HepG2 (cell line): ENCODE measurements around the gene TANGO6. TPM values are rescaled to one million over a fixed set of nuclear protein-coding genes. Genes with fewer than 3 reads are reported as not detected.

Experiments used
- ATAC-seq: fragments of 200-7000 bp; cut with Tn5 transposase; 3 replicates; pipeline ENCODE4 v1.9.1; 2020; ENCODE audit warnings: mild to moderate bottlenecking, moderate library complexity
- BruUV-seq: library from RNA; stranded (reverse); fragments of 400-500 nt; replicated peaks from 2 replicates; lab custom pipeline; 2021; lab: Mats Ljungman, UMichigan
- CTCF ChIA-PET: fragments of 300-600 bp; formaldehyde crosslinking; extraction: SDS; loops from one replicate; lab custom pipeline; 2021; ENCODE audit warnings: low total read pairs, inconsistent platforms, low intra/inter-chr PET ratio; lab: Yijun Ruan, JAX
- POLR2A ChIA-PET: fragments of 350-600 bp; sonication (Branson Sonifier 250); formaldehyde crosslinking; loops from one replicate; lab custom pipeline; 2020; ENCODE audit warnings: antibody characterized with exemption, inconsistent platforms; lab: Yijun Ruan, JAX
- DNase-seq: peaks from one replicate; pipeline ENCODE4 v3.0.0-alpha.2; 2015; ENCODE audit warnings: low spot score
- FAIRE-seq: peaks from 3 replicates; lab custom pipeline; 2011; peaks lifted over from hg19 to GRCh38; lab: Jason Lieb, UNC
- H2AFZ ChIP-seq: one replicate; pipeline ENCODE4 v1.6.1; 2011; ENCODE audit warnings: low read length, inconsistent platforms
- H3K27ac ChIP-seq: fragments of 300-600 bp; 3 replicates; pipeline ENCODE4 v1.8.0; 2011; ENCODE audit warnings: mixed run types, mild to moderate bottlenecking, mixed read lengths, low read length, inconsistent platforms; ENCODE audit not compliant: insufficient read depth; ENCODE audit errors: extremely low read length
- H3K27me3 ChIP-seq, 2 experiments: fragments of 200-600 bp in 1 of 2; 2 replicates in 1 of 2; 3 replicates in 1 of 2; pipeline versions ENCODE4 v1.6.0 to v1.8.0; 2011; ENCODE audit warnings: low read length in 2 of 2, mild to moderate bottlenecking in 2 of 2, moderate library complexity in 2 of 2, inconsistent platforms in 1 of 2; ENCODE audit not compliant: insufficient read depth in 2 of 2, control insufficient read depth in 1 of 2
- H3K36me3 ChIP-seq, 2 experiments: fragments of 200-600 bp in 1 of 2; replicated peaks in 1 of 2; 2 replicates in 1 of 2; 3 replicates in 1 of 2; pipeline versions ENCODE4 v1.5.1 to v1.8.0; 2011; ENCODE audit warnings: low read length in 2 of 2, inconsistent platforms in 1 of 2; ENCODE audit not compliant: insufficient read depth in 2 of 2, control insufficient read depth in 1 of 2
- H3K4me1 ChIP-seq: 2 replicates; pipeline ENCODE4 v1.5.1; 2012; ENCODE audit warnings: low read length, inconsistent platforms; ENCODE audit not compliant: insufficient read depth
- H3K4me2 ChIP-seq: 2 replicates; pipeline ENCODE4 v1.6.0; 2011; ENCODE audit warnings: low read depth, low read length, inconsistent platforms
- H3K4me3 ChIP-seq, 3 experiments: fragments of 200-600 bp in 1 of 3; sonication (generic), shearing (Covaris generic) in 1 of 3; replicated peaks in 1 of 3; 2 replicates each; pipeline ENCODE4 v1.5.1; 2011 to 2016; ENCODE audit warnings: low read length in 3 of 3, inconsistent platforms in 2 of 3, low read depth in 2 of 3, mild to moderate bottlenecking in 2 of 3, control low read depth in 1 of 3, mixed read lengths in 1 of 3; ENCODE audit not compliant: insufficient read depth in 1 of 3
- H3K79me2 ChIP-seq: one replicate; pipeline ENCODE4 v1.6.1; 2011; ENCODE audit warnings: low read length, inconsistent platforms; ENCODE audit not compliant: insufficient read depth
- H3K9ac ChIP-seq: 2 replicates; pipeline ENCODE4 v1.6.0; 2011; ENCODE audit warnings: mild to moderate bottlenecking, low read depth, low read length, inconsistent platforms; ENCODE audit not compliant: insufficient read depth
- H3K9me3 ChIP-seq: 2 replicates; pipeline ENCODE4 v1.5.1; 2012; ENCODE audit warnings: mild to moderate bottlenecking, low read length
- H4K20me1 ChIP-seq: 2 replicates; pipeline ENCODE4 v1.6.0; 2011; ENCODE audit warnings: inconsistent platforms, mild to moderate bottlenecking, low read length, moderate library complexity; ENCODE audit not compliant: insufficient read depth
- CCDC6 ChIP-seq: sonication (generic); formaldehyde crosslinking; IDR thresholded peaks from 2 replicates; pipeline ENCODE4 v1.8.1; 2022; ENCODE audit warnings: mild to moderate bottlenecking, missing genetic modification reagents, moderate library complexity
- FOSL2 ChIP-seq: sonication (generic); formaldehyde crosslinking; IDR thresholded peaks from 2 replicates; pipeline ENCODE4 v1.4.0; 2020; ENCODE audit warnings: missing genetic modification reagents
- IRF9 ChIP-seq: sonication (generic); formaldehyde crosslinking; IDR thresholded peaks from 2 replicates; pipeline ENCODE4 v1.8.0; 2022; ENCODE audit warnings: missing genetic modification reagents, mild to moderate bottlenecking, borderline replicate concordance
- NR2F1 ChIP-seq, 2 experiments: fragments of 450-650 bp in 1 of 2; formaldehyde crosslinking in 1 of 2; IDR thresholded peaks; 2 replicates each; pipeline versions ENCODE4 v1.5.0 to v1.6.1; 2016 to 2020; ENCODE audit warnings: mild to moderate bottlenecking in 1 of 2, missing compliant biosample characterization in 1 of 2, missing genetic modification reagents in 1 of 2, moderate library complexity in 1 of 2
- RBM39 ChIP-seq: fragments of 200-400 bp; formaldehyde crosslinking; IDR thresholded peaks from one replicate; pipeline ENCODE4 v1.6.1; 2018; ENCODE audit warnings: antibody characterized with exemption, mild to moderate bottlenecking, low read depth, low read length; ENCODE audit not compliant: poor library complexity, severe bottlenecking
- RCOR2 ChIP-seq: IDR thresholded peaks from 2 replicates; pipeline ENCODE4 v1.6.1; 2016; ENCODE audit warnings: missing biosample characterization, missing genetic modification reagents
- SMAD3 ChIP-seq: sonication (generic); formaldehyde crosslinking; IDR thresholded peaks from 2 replicates; pipeline ENCODE4 v1.4.0; 2020; ENCODE audit warnings: missing genetic modification reagents
- ZMYM2 ChIP-seq: sonication (generic); formaldehyde crosslinking; IDR thresholded peaks from 2 replicates; pipeline ENCODE4 v1.8.0; 2022; ENCODE audit warnings: mild to moderate bottlenecking, missing genetic modification reagents
- ZMYM4 ChIP-seq: sonication (generic); formaldehyde crosslinking; IDR thresholded peaks from 2 replicates; pipeline ENCODE4 v1.8.1; 2023; ENCODE audit warnings: mild to moderate bottlenecking, missing genetic modification reagents
- ZNF510 ChIP-seq: sonication (generic); formaldehyde crosslinking; IDR thresholded peaks from 2 replicates; pipeline ENCODE4 v1.4.0; 2020; ENCODE audit warnings: low read depth, mild to moderate bottlenecking, missing genetic modification reagents
- ZNF543 ChIP-seq: sonication (generic); formaldehyde crosslinking; IDR thresholded peaks from 2 replicates; pipeline ENCODE4 v1.4.0; 2020; ENCODE audit warnings: mild to moderate bottlenecking, missing genetic modification reagents
- ZNF574 ChIP-seq: sonication (generic); formaldehyde crosslinking; IDR thresholded peaks from 2 replicates; pipeline ENCODE4 v1.4.0; 2020; ENCODE audit warnings: missing genetic modification reagents
- ZNF772 ChIP-seq: sonication (generic); formaldehyde crosslinking; IDR thresholded peaks from 2 replicates; pipeline ENCODE4 v1.5.0; 2020; ENCODE audit warnings: mild to moderate bottlenecking, missing genetic modification reagents
- WGBS: methylation state at CpG from one replicate; pipeline ENCODE4 v1.1.6; 2017; ENCODE audit warnings: low lambda C conversion rate; 5-methylcytosine and 5-hydroxymethylcytosine counted together
- in situ Hi-C: cut with HindIII; loops from 2 replicates; pipeline ENCODE4 v1.10.0; 2017; ENCODE audit warnings: low pct_unique_long_range_greater_than_20kb; ENCODE audit not compliant: extremely low pct_ligation_motif_present
- intact Hi-C: fragments of 100-400 bp; cut with micrococcal nuclease; formaldehyde crosslinking; loops from one replicate; pipeline ENCODE4 v1.10.0; 2022; ENCODE audit not compliant: unreplicated experiment
- polyA plus RNA-seq, 8 experiments: library from polyadenylated mRNA; depleted of rRNA in 3 of 8; stranded (reverse) in 7 of 8; unstranded in 1 of 8; fragments of >200 nt; fragmentation: Illumina TruSeq in 4 of 8; extraction: Trizol in 4 of 8; gene quantifications; 2 replicates each; pipeline versions ENCODE4 v1.2.1 to v1.2.3, GENCODE V29; 2011 to 2016; ENCODE audit warnings: low read depth in 4 of 8, missing spikeins in 1 of 8, mixed read lengths in 1 of 8; ENCODE audit not compliant: insufficient read depth in 1 of 8
- total RNA-seq, 5 experiments: library from RNA; depleted of rRNA; stranded (reverse); fragments of >200 nt; fragmentation: Illumina TruSeq; extraction: Trizol; gene quantifications; 2 replicates each; pipeline ENCODE4 v1.2.3, GENCODE V29; 2016; ENCODE audit warnings: low read depth in 1 of 5
- TF ChIP-seq, protein P1 (sequence below): sonication (generic); formaldehyde crosslinking; IDR thresholded peaks from 2 replicates; pipeline ENCODE4 v1.4.0; 2020; ENCODE audit warnings: missing genetic modification reagents, borderline replicate concordance
- TF ChIP-seq, protein P2 (sequence below): sonication (generic); formaldehyde crosslinking; IDR thresholded peaks from 2 replicates; pipeline ENCODE4 v1.8.1; 2022; ENCODE audit warnings: low read depth, mild to moderate bottlenecking, missing genetic modification reagents

TANGO6 gene
- total and polyA plus RNA-seq, 2 of the 13 experiments (the other 11 are each of a cell fraction or from before 2014, with no cell fraction given): 7.2 to 13.3 TPM

DNA sequence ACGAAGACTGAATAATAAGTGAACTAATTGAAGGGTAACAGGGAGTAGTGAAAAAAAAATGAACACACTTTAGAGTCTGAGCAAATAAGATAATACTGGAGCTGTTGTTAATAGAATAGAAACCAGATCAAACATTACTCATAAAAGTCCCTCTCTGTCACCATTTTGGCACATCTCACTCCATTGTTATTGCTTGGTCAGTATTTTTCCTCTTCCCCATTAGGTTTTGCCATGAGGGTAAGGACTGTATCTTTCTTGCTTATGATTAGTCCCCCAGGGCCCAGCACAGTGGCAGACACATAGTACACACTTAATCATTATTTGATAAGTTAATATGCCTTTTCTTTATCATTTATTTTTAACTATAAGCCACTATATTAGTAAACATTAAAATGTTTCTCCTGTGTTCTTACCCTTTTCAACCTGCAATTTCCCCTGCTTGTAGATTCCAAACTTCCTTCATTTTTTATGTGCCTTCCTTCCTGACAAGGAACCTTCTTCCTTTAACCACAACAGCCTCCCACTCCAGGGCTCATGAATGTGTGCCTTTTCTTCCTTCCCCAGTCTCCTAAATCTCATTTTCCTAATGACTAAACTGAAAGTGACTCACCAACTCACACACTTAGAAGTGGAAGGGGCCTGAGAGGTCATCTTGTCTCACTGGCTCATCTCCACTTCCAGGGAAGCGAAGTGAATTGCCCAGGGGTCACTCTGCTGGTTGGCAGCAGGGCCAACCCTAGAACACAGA, 173.9 kb downstream of the TANGO6 start:
- no peaks in the 10 kb centered on the region for H4K20me1 ChIP-seq
- in situ Hi-C loops: no loop called here
- no peaks in the 10 kb centered on the region for H3K36me3 ChIP-seq
- TF ChIP-seq ZNF543: no peak
- TF ChIP-seq IRF9 (CRISPR knock-in tag): no peak
- TF ChIP-seq SMAD3: no peak
- no peak for TF ChIP-seq RBM39
- no peak for TF ChIP-seq ZMYM4 (CRISPR knock-in tag)
- TF ChIP-seq, protein P1, sequence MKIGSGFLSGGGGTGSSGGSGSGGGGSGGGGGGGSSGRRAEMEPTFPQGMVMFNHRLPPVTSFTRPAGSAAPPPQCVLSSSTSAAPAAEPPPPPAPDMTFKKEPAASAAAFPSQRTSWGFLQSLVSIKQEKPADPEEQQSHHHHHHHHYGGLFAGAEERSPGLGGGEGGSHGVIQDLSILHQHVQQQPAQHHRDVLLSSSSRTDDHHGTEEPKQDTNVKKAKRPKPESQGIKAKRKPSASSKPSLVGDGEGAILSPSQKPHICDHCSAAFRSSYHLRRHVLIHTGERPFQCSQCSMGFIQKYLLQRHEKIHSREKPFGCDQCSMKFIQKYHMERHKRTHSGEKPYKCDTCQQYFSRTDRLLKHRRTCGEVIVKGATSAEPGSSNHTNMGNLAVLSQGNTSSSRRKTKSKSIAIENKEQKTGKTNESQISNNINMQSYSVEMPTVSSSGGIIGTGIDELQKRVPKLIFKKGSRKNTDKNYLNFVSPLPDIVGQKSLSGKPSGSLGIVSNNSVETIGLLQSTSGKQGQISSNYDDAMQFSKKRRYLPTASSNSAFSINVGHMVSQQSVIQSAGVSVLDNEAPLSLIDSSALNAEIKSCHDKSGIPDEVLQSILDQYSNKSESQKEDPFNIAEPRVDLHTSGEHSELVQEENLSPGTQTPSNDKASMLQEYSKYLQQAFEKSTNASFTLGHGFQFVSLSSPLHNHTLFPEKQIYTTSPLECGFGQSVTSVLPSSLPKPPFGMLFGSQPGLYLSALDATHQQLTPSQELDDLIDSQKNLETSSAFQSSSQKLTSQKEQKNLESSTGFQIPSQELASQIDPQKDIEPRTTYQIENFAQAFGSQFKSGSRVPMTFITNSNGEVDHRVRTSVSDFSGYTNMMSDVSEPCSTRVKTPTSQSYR: no peak
- TF ChIP-seq CCDC6 (CRISPR knock-in tag): no peak
- no peak for TF ChIP-seq ZNF510
- no peak for TF ChIP-seq NR2F1 (CRISPR knock-in tag; IDR thresholded peaks at IDR 0.05)
- TF ChIP-seq ZNF574: no peak
- TF ChIP-seq ZMYM2: no peak
- TF ChIP-seq, protein P2, sequence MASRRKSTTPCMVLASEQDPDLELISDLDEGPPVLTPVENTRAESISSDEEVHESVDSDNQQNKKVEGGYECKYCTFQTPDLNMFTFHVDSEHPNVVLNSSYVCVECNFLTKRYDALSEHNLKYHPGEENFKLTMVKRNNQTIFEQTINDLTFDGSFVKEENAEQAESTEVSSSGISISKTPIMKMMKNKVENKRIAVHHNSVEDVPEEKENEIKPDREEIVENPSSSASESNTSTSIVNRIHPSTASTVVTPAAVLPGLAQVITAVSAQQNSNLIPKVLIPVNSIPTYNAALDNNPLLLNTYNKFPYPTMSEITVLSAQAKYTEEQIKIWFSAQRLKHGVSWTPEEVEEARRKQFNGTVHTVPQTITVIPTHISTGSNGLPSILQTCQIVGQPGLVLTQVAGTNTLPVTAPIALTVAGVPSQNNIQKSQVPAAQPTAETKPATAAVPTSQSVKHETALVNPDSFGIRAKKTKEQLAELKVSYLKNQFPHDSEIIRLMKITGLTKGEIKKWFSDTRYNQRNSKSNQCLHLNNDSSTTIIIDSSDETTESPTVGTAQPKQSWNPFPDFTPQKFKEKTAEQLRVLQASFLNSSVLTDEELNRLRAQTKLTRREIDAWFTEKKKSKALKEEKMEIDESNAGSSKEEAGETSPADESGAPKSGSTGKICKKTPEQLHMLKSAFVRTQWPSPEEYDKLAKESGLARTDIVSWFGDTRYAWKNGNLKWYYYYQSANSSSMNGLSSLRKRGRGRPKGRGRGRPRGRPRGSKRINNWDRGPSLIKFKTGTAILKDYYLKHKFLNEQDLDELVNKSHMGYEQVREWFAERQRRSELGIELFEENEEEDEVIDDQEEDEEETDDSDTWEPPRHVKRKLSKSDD (CRISPR knock-in tag): no peak
- no peak for TF ChIP-seq ZNF772 (CRISPR knock-in tag)
- no peak for TF ChIP-seq RCOR2 (CRISPR knock-in tag)
- no peak for TF ChIP-seq FOSL2 (CRISPR knock-in tag)
- no TSS peak for BruUV-seq
- no peaks in the 10 kb centered on the region for H3K9me3 ChIP-seq
- no peak overlapping the region for H2AFZ ChIP-seq
- no peaks in the 10 kb centered on the region for H3K4me1 ChIP-seq
- H3K27ac ChIP-seq: no peak overlapping the region
- H3K27me3 ChIP-seq: no peaks in the 10 kb centered on the region
- FAIRE-seq (no peak), DNase-seq (no peak), ATAC-seq (no peak)
- POLR2A ChIA-PET: no interaction called here
- no peak overlapping the region for H3K9ac ChIP-seq
- no peaks in the 10 kb centered on the region for H3K79me2 ChIP-seq
- no peak overlapping the region for H3K4me3 ChIP-seq
- CTCF ChIA-PET: no interaction called here
- no peak overlapping the region for H3K4me2 ChIP-seq
- WGBS: 92% methylated on average over 2 of the region's 2 CpGs
- intact Hi-C loops: no loop called here
